Measurements from ENCODE around the gene RBFOX2. TPM values are rescaled to one million over a fixed set of nuclear protein-coding genes. Genes with fewer than 3 reads are reported as not detected.

RBFOX2 gene
- total and polyA plus RNA-seq, 2 of the 8 experiments (the other 6 are each of a cell fraction or from before 2014, with no cell fraction given), result 121 to 122 TPM

DNA sequence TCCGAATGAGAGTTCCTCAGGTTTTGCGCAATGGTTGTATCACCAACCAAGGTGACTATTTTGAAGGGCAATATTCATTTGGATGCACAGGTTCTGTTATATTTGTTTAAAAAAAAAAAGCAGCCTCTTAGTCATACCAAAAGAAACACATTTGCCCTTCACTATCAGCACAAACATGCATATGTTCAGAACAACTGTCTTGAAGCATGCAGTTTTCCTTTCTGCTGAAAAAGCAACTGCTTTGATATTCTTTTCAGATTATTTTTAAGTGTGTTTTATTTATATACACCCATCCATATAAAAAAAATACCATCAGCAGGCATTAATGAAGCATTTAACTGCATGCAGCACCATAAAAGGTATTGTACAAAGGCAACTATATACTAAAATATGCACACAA lies 67.8 kb downstream of the RBFOX2 start:
- Histone ChIP-seq H2BK20ac (ENCODE audit: low read length) (no peak overlapping the region), H4K8ac (ENCODE audit: extremely low read depth, insufficient read depth, low read length) (no peak overlapping the region), H4K91ac (replicated peaks; ENCODE audit: insufficient read length, low read length) (no peak overlapping the region), H2BK5ac (ENCODE audit: low read depth, low read length) (no peak overlapping the region), H3K79me1 (ENCODE audit: low read depth, low read length) (0 out of 2 replicates have a peak, but pooled peaks cover 2% of the 10 kb centered on the region), H3K56ac (replicated peaks; ENCODE audit: insufficient read length, low read depth, low read length) (no peak overlapping the region), H2BK15ac (ENCODE audit: low read length) (no peak overlapping the region), H3K18ac (ENCODE audit: extremely low read depth, low read length) (no peak overlapping the region), H4K20me1 (replicated peaks in 1 of 2; ENCODE audit: control insufficient read depth in 1 of 2, insufficient read depth in 2 of 2, low read length in 2 of 2) (peaks cover 0 to 2% of the 10 kb centered on the region in 2 experiments), H3K14ac (ENCODE audit: insufficient read length) (no peak overlapping the region), H3K36me3 (ENCODE audit: control insufficient read depth in 2 of 4, insufficient read depth in 4 of 4, low read length in 3 of 4) (no peaks in the 10 kb centered on the region; a peak in 1 of 8 replicates), H2AFZ (ENCODE audit: low read length) (no peak overlapping the region), H2BK12ac (ENCODE audit: low read depth, low read length) (no peak overlapping the region; the same call in 1 of the 2 replicates), H3K23me2 (ENCODE audit: low read depth, low read length) (peaks cover 2% of the 10 kb centered on the region; the same call in 1 of the 2 replicates), H3K4me1 (replicated peaks in 1 of 4; ENCODE audit: control insufficient read depth in 3 of 4, insufficient read depth in 4 of 4, low read length in 3 of 4) (peaks cover 2 to 11% (median 6%) of the 10 kb centered on the region in 4 experiments; a peak in 5 of 7 replicates), H3K9ac (replicated peaks in 1 of 4; ENCODE audit: extremely low read depth in 1 of 4, low read depth in 3 of 4, low read length in 3 of 4) (no peak overlapping the region), H3K4ac (replicated peaks; ENCODE audit: insufficient read length, low read depth, low read length) (no peak overlapping the region), H2AK5ac (ENCODE audit: low read depth, low read length) (no peak overlapping the region), H3K9me3 (ENCODE audit: insufficient read depth in 2 of 2, low read depth in 1 of 2, low read length in 1 of 2) (no peaks in the 10 kb centered on the region), H3K4me2 (ENCODE audit: insufficient read depth in 1 of 2, low read depth in 2 of 2, low read length in 2 of 2) (peak overlapping the region in 1 of 2 experiments; percentile 83; a peak in 1 of 4 replicates), H3K27me3 (replicated peaks in 1 of 4; ENCODE audit: control insufficient read depth in 3 of 4, extremely low read depth in 1 of 4, insufficient read depth in 3 of 4, low read length in 3 of 4) (no peaks in the 10 kb centered on the region), H4K5ac (ENCODE audit: insufficient read length, low read depth, low read length) (no peak overlapping the region), H2BK120ac (replicated peaks; ENCODE audit: low read depth, low read length) (no peak overlapping the region), H3K23ac (ENCODE audit: insufficient read length) (no peak overlapping the region), H3K79me2 (ENCODE audit: control insufficient read depth in 1 of 2, insufficient read depth in 2 of 2, low read length in 2 of 2) (peaks cover 5 to 83% of the 10 kb centered on the region in 2 experiments; a peak in 3 of 4 replicates), H3K4me3 (ENCODE audit: extremely low read depth in 1 of 4, insufficient read depth in 2 of 4, low read depth in 3 of 4, low read length in 4 of 4) (peak overlapping the region in 1 of 4 experiments; percentile 42; a peak in 1 of 8 replicates), H3K27ac (ENCODE audit: low read depth, low read length) (no peak overlapping the region; the same call in 1 of the 2 replicates)
- POLR2A ChIA-PET (ENCODE audit: partially characterized antibody), result interaction anchor here (0.6 to 1.3 kb wide), 2 partner anchors 66 to 105 kb away, joined by 3 to 4 read pairs; no protein-coding TSS in a partner anchor
- FAIRE-seq (no peak), DNase-seq (ENCODE audit: low read depth in 1 of 2, low spot score in 2 of 2) (no peak)
- CTCF ChIA-PET (ENCODE audit: partially characterized antibody), result interaction anchor here (0.6 to 1.6 kb wide), 5 partner anchors 30 to 334 kb away, joined by 3 to 4 read pairs (median 3); no protein-coding TSS in a partner anchor
- 97% methylated on average over 2 of the region's 2 CpGs; no CpG with 5 or more reads in 1 of the 2 experiments for WGBS, 2 experiments (ENCODE audit: extremely low coverage in 1 of 2, insufficient coverage in 1 of 2, insufficient read length in 1 of 2, insufficient replicate concordance in 2 of 2, low coverage in 1 of 2, low lambda C conversion rate in 2 of 2, missing lambda C conversion rate in 1 of 2)
- no peak for TF ChIP-seq PHF8 (conservative IDR thresholded peaks at IDR 0.05; ENCODE audit: low read depth, low read length)
- no peak for TF ChIP-seq GTF2F1 (IDR thresholded peaks at IDR 0.05; ENCODE audit: borderline replicate concordance, low read depth, low read length)
- no peak for TF ChIP-seq EP300 (IDR thresholded peaks at IDR 0.05; ENCODE audit: borderline replicate concordance in 1 of 2, low read depth in 2 of 2, low read length in 2 of 2)
- no peak for TF ChIP-seq CEBPB (IDR thresholded peaks at IDR 0.05; ENCODE audit: low read depth, low read length)

Measured in H1 (cell line).